Body of pancreas (tissue), 4 donors: ENCODE results near the gene FZD2.

ENCODE experiments used
- CTCF ChIP-seq, 7 experiments: fragments of 450-650 bp in 4 of 7; fragments of 200-600 bp in 3 of 7; sonication (generic) in 3 of 7; IDR thresholded peaks; one replicate each; pipeline ENCODE4 v1.5.1; 2016 to 2019; ENCODE audit warnings: antibody characterized with exemption in 7 of 7
- POLR2A ChIP-seq, 3 donors: fragments of 450-650 bp; IDR thresholded peaks; one replicate each; pipeline ENCODE4 v1.6.1; 2016; ENCODE audit warnings: antibody characterized with exemption in 3 of 3, mild to moderate bottlenecking in 2 of 3

DNA sequence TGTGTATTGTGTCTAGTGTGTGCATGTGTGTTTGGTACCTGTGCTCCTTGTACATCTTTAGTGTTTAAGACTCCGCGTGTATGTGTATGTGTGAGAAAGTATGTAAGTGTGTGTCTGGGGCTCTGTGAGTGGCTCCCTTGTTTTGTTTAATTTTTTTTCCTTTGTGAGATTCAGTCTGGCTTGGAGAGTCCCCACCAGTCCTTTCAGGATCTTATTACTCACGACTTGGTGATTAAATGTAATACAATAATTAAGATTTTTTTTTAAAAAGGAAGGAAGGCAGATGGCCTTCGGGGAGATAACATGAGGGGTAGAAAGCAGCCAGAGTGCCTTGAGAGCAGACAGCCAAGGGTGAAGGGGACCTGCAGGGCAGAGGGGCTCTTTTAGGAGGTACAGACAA, 33.9 kb downstream of the FZD2 start:
- TF ChIP-seq CTCF (IDR thresholded peaks at IDR 0.05) (no peak), POLR2A (IDR thresholded peaks at IDR 0.05) (no peak)
